PC-9 (cell line): ENCODE measurements around the gene NTN4. TPM values are rescaled to one million over a fixed set of nuclear protein-coding genes. Genes with fewer than 3 reads are reported as not detected.

Experiments
- BruUV-seq: library from RNA; stranded (reverse); fragments of 400-500 nt; replicated peaks from 2 replicates; lab custom pipeline; 2021; lab: Mats Ljungman, UMichigan
- CTCF ChIA-PET: fragments of 300-600 bp; sonication (Branson Sonifier 250); formaldehyde crosslinking; loops from one replicate; lab custom pipeline; 2022; ENCODE audit warnings: antibody characterized with exemption; lab: Charles Lee
- POLR2A ChIA-PET: fragments of 300-600 bp; sonication (Branson Sonifier 250); formaldehyde crosslinking; loops from one replicate; lab custom pipeline; 2022; ENCODE audit warnings: antibody characterized with exemption; ENCODE audit not compliant: unreplicated experiment; lab: Charles Lee
- DNase-seq, 2 experiments: peaks; one replicate each; pipeline versions ENCODE4 v3.0.0 to v3.0.0-alpha.2; 2015 to 2022; ENCODE audit warnings: mixed read lengths in 1 of 2
- H2AFZ ChIP-seq: fragments of 200-600 bp; sonication (generic); 2 replicates; pipeline ENCODE4 v1.8.1; 2017; ENCODE audit warnings: antibody characterized with exemption
- H3F3A ChIP-seq: fragments of 200-600 bp; sonication (generic); 2 replicates; pipeline ENCODE4 v1.8.1; 2017; ENCODE audit warnings: antibody characterized with exemption, mild to moderate bottlenecking, low read depth; ENCODE audit not compliant: insufficient read depth
- H3K27ac ChIP-seq: fragments of 200-600 bp; sonication (generic); 2 replicates; pipeline ENCODE4 v1.6.1; 2016; ENCODE audit warnings: mixed run types
- H3K27me3 ChIP-seq: fragments of 200-600 bp; sonication (generic); 2 replicates; pipeline ENCODE4 v1.6.1; 2016; ENCODE audit warnings: low read depth, mixed run types; ENCODE audit not compliant: insufficient read depth
- H3K36me3 ChIP-seq: fragments of 200-600 bp; sonication (generic); 2 replicates; pipeline ENCODE4 v1.6.1; 2016; ENCODE audit warnings: low read depth, mixed run types
- H3K4me1 ChIP-seq: fragments of 200-600 bp; sonication (generic); replicated peaks from 2 replicates; pipeline ENCODE4 v1.6.1; 2016; ENCODE audit warnings: mixed run types; ENCODE audit not compliant: insufficient read depth
- H3K4me2 ChIP-seq: fragments of 200-600 bp; sonication (generic); 2 replicates; pipeline ENCODE4 v1.6.1; 2017; ENCODE audit warnings: mixed run types
- H3K4me3 ChIP-seq: fragments of 200-600 bp; sonication (generic); 2 replicates; pipeline ENCODE4 v1.6.1; 2016; ENCODE audit warnings: mixed run types
- H3K79me2 ChIP-seq: fragments of 200-600 bp; sonication (generic); 2 replicates; pipeline ENCODE4 v1.6.1; 2017; ENCODE audit warnings: low read depth, mixed run types
- H3K9me2 ChIP-seq: fragments of 200-600 bp; sonication (generic); 2 replicates; pipeline ENCODE4 v1.8.1; 2017; ENCODE audit warnings: mild to moderate bottlenecking; ENCODE audit not compliant: insufficient read depth
- H3K9me3 ChIP-seq: fragments of 200-600 bp; sonication (generic); 2 replicates; pipeline ENCODE4 v1.8.1; 2016; ENCODE audit warnings: low read depth; ENCODE audit not compliant: insufficient read depth
- H4K20me1 ChIP-seq: fragments of 200-600 bp; sonication (generic); 2 replicates; pipeline ENCODE4 v1.8.1; 2017; ENCODE audit not compliant: insufficient read depth
- EZH2 ChIP-seq: fragments of 200-600 bp; sonication (generic); IDR thresholded peaks from 2 replicates; pipeline ENCODE4 v1.8.0; 2017; ENCODE audit warnings: antibody characterized with exemption, low read depth
- intact Hi-C: fragments of 100-400 bp; cut with micrococcal nuclease; formaldehyde crosslinking; loops from one replicate; pipeline ENCODE4 v1.10.0; 2022; ENCODE audit not compliant: unreplicated experiment
- total RNA-seq: library from RNA; stranded (reverse); gene quantifications from 2 replicates; pipeline ENCODE4 v1.2.3, GENCODE V29; 2021
- TF ChIP-seq, protein P1 (sequence below): fragments of 200-600 bp; sonication (generic); conservative IDR thresholded peaks from 2 replicates; pipeline ENCODE4 v1.6.1; 2017; ENCODE audit warnings: mixed run types, antibody characterized with exemption, mild to moderate bottlenecking, moderate library complexity

NTN4 gene
- total RNA-seq, 1 experiment from 2014 or later: 41.5 TPM

DNA sequence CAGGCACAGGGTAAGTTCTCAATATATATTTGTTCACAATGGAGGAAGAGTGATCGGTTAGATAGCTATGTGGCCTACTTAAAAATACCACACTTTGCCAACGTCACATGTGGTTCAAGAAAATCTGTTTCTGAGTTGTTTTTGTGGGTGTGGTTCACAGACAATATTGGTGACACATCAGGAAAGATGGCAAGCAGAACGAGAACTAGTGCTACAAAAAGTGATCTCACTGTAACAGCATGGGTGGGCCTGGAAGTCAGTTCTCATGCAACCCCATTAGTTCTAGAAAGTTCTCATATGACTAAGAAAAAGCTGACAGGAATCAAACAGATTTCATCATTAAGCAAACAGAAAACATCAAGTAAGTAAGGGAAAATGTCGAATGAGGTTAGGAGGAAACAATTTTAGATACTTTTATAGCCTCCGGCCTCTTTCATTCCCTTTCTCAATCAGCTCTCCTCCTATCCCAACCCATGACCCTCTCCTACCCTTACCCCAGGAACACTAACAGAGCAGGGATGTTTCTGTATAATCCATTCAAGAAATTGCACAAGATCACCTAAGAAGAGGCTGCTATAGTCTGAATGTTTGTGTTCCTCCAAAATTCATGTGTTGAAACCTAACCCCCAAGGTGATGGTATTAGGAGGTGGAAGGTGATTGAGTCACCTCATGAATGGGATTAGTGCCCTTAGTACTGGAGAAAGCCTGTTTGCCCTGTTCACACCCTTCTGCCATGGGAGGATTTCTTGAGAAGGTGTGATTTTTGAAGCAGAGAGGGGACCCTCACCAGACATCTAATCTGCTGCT lies 15.5 kb upstream of the NTN4 start:
- Histone ChIP-seq H3K79me2 (peaks cover 4% of the 10 kb centered on the region; the same call in 1 of the 2 replicates), H2AFZ (no peak overlapping the region), H3K9me3 (peaks cover 3% of the 10 kb centered on the region; the same call in 1 of the 2 replicates), H3K4me1 (peaks cover 95% of the 10 kb centered on the region), H3K4me3 (peak overlapping the region; percentile 11; the same call in 1 of the 2 replicates), H4K20me1 (no peaks in the 10 kb centered on the region), H3K36me3 (no peaks in the 10 kb centered on the region; the same call in 1 of the 2 replicates), H3K9me2 (no peaks in the 10 kb centered on the region), H3K4me2 (peak overlapping the region; percentile 76), H3K27ac (peak overlapping the region; percentile 100), H3F3A (peaks cover 61% of the 10 kb centered on the region), H3K27me3 (no peaks in the 10 kb centered on the region)
- no peak for TF ChIP-seq EZH2
- TF ChIP-seq, protein P1, sequence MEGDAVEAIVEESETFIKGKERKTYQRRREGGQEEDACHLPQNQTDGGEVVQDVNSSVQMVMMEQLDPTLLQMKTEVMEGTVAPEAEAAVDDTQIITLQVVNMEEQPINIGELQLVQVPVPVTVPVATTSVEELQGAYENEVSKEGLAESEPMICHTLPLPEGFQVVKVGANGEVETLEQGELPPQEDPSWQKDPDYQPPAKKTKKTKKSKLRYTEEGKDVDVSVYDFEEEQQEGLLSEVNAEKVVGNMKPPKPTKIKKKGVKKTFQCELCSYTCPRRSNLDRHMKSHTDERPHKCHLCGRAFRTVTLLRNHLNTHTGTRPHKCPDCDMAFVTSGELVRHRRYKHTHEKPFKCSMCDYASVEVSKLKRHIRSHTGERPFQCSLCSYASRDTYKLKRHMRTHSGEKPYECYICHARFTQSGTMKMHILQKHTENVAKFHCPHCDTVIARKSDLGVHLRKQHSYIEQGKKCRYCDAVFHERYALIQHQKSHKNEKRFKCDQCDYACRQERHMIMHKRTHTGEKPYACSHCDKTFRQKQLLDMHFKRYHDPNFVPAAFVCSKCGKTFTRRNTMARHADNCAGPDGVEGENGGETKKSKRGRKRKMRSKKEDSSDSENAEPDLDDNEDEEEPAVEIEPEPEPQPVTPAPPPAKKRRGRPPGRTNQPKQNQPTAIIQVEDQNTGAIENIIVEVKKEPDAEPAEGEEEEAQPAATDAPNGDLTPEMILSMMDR: no peak
- POLR2A ChIA-PET: interaction anchor here (0.5 to 1.6 kb wide), 7 partner anchors 9 to 455 kb away, joined by 3 to 12 read pairs (median 5); no protein-coding TSS in a partner anchor
- DNase-seq: peak; percentile 61 to 100
- BruUV-seq: no TSS peak
- CTCF ChIA-PET: interaction anchor here (1.2 kb wide), 1 partner anchor 231 kb away, joined by 3 read pairs; no protein-coding TSS in a partner anchor
- intact Hi-C loops: loop anchor here (2.0 to 10.0 kb wide), 3 partner anchors 17 to 389 kb away; partner anchors contain the start of gene ELK3

DNA sequence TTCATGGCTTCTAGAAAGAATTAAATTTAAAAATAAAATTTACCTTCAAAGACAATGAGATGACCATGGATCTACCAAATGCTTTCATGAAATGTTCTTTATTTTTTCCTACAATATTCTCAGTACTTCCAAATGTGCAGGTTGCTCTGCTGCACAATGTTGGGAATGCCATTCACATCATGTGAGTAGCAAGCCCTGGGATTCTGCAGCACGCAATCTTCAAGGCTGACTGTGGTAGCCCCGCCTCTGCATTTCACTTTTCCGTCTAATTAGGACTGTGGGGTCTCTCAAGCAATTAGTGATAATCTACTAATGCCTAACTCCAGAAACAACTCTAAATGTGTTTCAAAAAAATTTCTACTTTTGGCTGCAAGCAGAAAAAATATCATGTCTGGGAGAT lies 13.7 kb upstream of the NTN4 start:
- peaks cover 4% of the 10 kb centered on the region; the same call in 1 of the 2 replicates for H3K79me2 ChIP-seq
- no peaks in the 10 kb centered on the region for H3K27me3 ChIP-seq
- peak overlapping the region; percentile 76 for H3K4me2 ChIP-seq
- peaks cover 59% of the 10 kb centered on the region for H3F3A ChIP-seq
- intact Hi-C loops: loop anchor here (5.0 to 10.0 kb wide), 3 partner anchors 102 to 587 kb away; partner anchors contain the start of genes ELK3, FGD6 and VEZT
- peak overlapping the region; percentile 100 for H3K27ac ChIP-seq
- H3K9me3 ChIP-seq: no peaks in the 10 kb centered on the region
- H3K4me3 ChIP-seq: peak overlapping the region; percentile 31; the same call in 1 of the 2 replicates
- H3K4me1 ChIP-seq: peaks cover 89% of the 10 kb centered on the region
- no peak overlapping the region for H2AFZ ChIP-seq
- H3K36me3 ChIP-seq: no peaks in the 10 kb centered on the region; the same call in 1 of the 2 replicates
- no peaks in the 10 kb centered on the region for H3K9me2 ChIP-seq
- POLR2A ChIA-PET: no interaction called here
- CTCF ChIA-PET: interaction anchor here (0.6 kb wide), 1 partner anchor 9 kb away, joined by 13 read pairs; no protein-coding TSS in a partner anchor
- DNase-seq: no peak
- TF ChIP-seq EZH2: no peak
- TF ChIP-seq, protein P1: no peak
- H4K20me1 ChIP-seq: no peaks in the 10 kb centered on the region
- no TSS peak for BruUV-seq

DNA sequence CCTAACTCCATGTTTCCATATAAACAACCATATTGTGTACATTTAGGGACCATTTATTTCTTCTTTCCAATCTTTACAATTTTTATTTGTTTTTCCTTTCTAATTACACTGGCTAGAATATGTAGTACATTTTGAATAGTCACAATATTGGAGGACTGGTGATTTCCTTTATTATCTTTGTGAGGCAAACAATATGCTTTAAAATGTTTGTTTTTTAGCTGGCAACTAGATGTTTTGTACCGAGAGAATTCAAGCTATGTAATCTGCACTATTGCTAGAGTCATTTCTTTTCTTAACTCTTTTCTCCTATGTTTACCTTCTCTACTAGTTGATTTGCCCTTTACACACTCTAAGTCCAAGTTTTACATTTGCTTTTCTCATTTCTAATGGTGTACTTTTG lies 13.3 kb upstream of the NTN4 start:
- ChIA-PET CTCF (interaction anchor here (0.6 kb wide), 1 partner anchor 9 kb away, joined by 13 read pairs; no protein-coding TSS in a partner anchor), POLR2A (no interaction called here)
- Histone ChIP-seq H3K36me3 (no peaks in the 10 kb centered on the region; the same call in 1 of the 2 replicates), H3K27me3 (no peaks in the 10 kb centered on the region), H3K79me2 (peaks cover 4% of the 10 kb centered on the region; the same call in 1 of the 2 replicates), H4K20me1 (no peaks in the 10 kb centered on the region), H3K4me1 (peaks cover 84% of the 10 kb centered on the region), H3K9me3 (no peaks in the 10 kb centered on the region), H3F3A (peaks cover 59% of the 10 kb centered on the region), H3K9me2 (no peaks in the 10 kb centered on the region), H3K4me2 (peak overlapping the region; percentile 76), H3K4me3 (peak overlapping the region; percentile 31; the same call in 1 of the 2 replicates), H3K27ac (peak overlapping the region; percentile 100), H2AFZ (no peak overlapping the region)
- no peak for DNase-seq
- TF ChIP-seq, protein P1: no peak
- no peak for TF ChIP-seq EZH2
- BruUV-seq: no TSS peak
- intact Hi-C loops: loop anchor here (5.0 to 10.0 kb wide), 3 partner anchors 102 to 587 kb away; partner anchors contain the start of genes ELK3, FGD6 and VEZT
